ENCODE data around the gene OR51T1.
"Not testable (repeated sequence)": the region's sequence is repeated elsewhere in the genome, so short reads cannot be mapped to it uniquely, and the experiment has no call there.

The OR51T1 gene

GRCh38 chr11:4881860-4882500, at the start of gene OR51T1:
Gene OR51T1, plus strand, starts transcription at chr11:4881900. Its CDS starts 0 bp downstream, at chr11:4881900.
- no peak for DNase-seq

- no peak for DNase-seq
Observed at GRCh38 chr11:4839851-4840549, 41.7 kb upstream of the OR51T1 start.

- DNase-seq = no peak
Observed at GRCh38 chr11:4848908-4849532, 32.7 kb upstream of the OR51T1 start, which contains the start of gene OR51S1. Gene OR51S1, minus strand, starts transcription at chr11:4849208. Its CDS starts 0 bp downstream, at chr11:4849208.

- DNase-seq = no peak
Observed at GRCh38 chr11:4851033-4851432, 30.7 kb upstream of the OR51T1 start.

GRCh38 chr11:4854286-4854685, 27.4 kb upstream of the OR51T1 start:
- DNase-seq = not testable (repeated sequence)

- no peak for DNase-seq
Observed at GRCh38 chr11:4862447-4863236, 19.1 kb upstream of the OR51T1 start.

- no peak for DNase-seq
Observed at GRCh38 chr11:4863876-4864275, 17.8 kb upstream of the OR51T1 start.

GRCh38 chr11:4865855-4866254, 15.8 kb upstream of the OR51T1 start:
- DNase-seq = no peak

- no peak for DNase-seq
Observed at GRCh38 chr11:4881188-4881587, 512 bp upstream of the OR51T1 start.

- no peak for DNase-seq
Observed at GRCh38 chr11:4882543-4882942, 843 bp downstream of the OR51T1 start.

GRCh38 chr11:4884361-4884760, 2.7 kb downstream of the OR51T1 start:
- no peak for DNase-seq

GRCh38 chr11:4886186-4886585, 4.5 kb downstream of the OR51T1 start:
- no peak for DNase-seq

- DNase-seq = no peak
Observed at GRCh38 chr11:4887591-4887990, 5.9 kb downstream of the OR51T1 start.

- DNase-seq = no peak
Observed at GRCh38 chr11:4890279-4890678, 8.6 kb downstream of the OR51T1 start.

GRCh38 chr11:4891996-4892640, 10.4 kb downstream of the OR51T1 start:
- no peak for DNase-seq

- DNase-seq = no peak
Observed at GRCh38 chr11:4903484-4903883, 21.8 kb downstream of the OR51T1 start, which contains the start of gene OR51A7. Gene OR51A7, plus strand, starts transcription at chr11:4903783. Its CDS starts 3,587 bp downstream, at chr11:4907370.

GRCh38 chr11:4916581-4916980, 34.9 kb downstream of the OR51T1 start:
- DNase-seq = no peak

GRCh38 chr11:4919250-4919649, 37.5 kb downstream of the OR51T1 start, which contains the start of gene OR51G2:
Gene OR51G2, minus strand, starts transcription at chr11:4919350. Its CDS starts 3,687 bp downstream, at chr11:4915663.
- no peak for DNase-seq

- no peak for DNase-seq
Observed at GRCh38 chr11:4921796-4922195, 40.1 kb downstream of the OR51T1 start.

- no peak for DNase-seq
Observed at GRCh38 chr11:4922304-4922703, 40.6 kb downstream of the OR51T1 start.

GRCh38 chr11:4924239-4924638, 42.5 kb downstream of the OR51T1 start, which contains the start of gene OR51G1:
Gene OR51G1, minus strand, starts transcription at chr11:4924339. Its CDS starts 0 bp downstream, at chr11:4924339.
- no peak for DNase-seq

- DNase-seq = no peak
Observed at GRCh38 chr11:4926608-4927007, 44.9 kb downstream of the OR51T1 start.
